H1 (cell line): Measurements from ENCODE around the gene GATAD2B. TPM values are rescaled to one million over a fixed set of nuclear protein-coding genes. Genes with fewer than 3 reads are reported as not detected.

Source experiments
- CTCF ChIA-PET: fragments of 300-600 bp; sonication (Branson Sonifier 250); formaldehyde crosslinking; loops from one replicate; lab custom pipeline; 2021; ENCODE audit not compliant: partially characterized antibody; lab: Charles Lee
- POLR2A ChIA-PET: fragments of 300-600 bp; sonication (Branson Sonifier 250); formaldehyde crosslinking; loops from one replicate; lab custom pipeline; 2021; ENCODE audit warnings: inconsistent platforms; ENCODE audit not compliant: partially characterized antibody; lab: Charles Lee
- DNase-seq, 2 experiments: peaks; one replicate each; pipeline versions ENCODE4 v3.0.0 to v3.0.0-alpha.2; 2010 to 2022; ENCODE audit warnings: low spot score in 2 of 2, low read depth in 1 of 2, mixed read lengths in 1 of 2
- FAIRE-seq: peaks from 2 replicates; lab custom pipeline; 2011; peaks lifted over from hg19 to GRCh38; lab: Jason Lieb, UNC
- H2AFZ ChIP-seq: 2 replicates; pipeline ENCODE4 v1.8.1; 2012; ENCODE audit warnings: low read length, inconsistent platforms
- H2AK5ac ChIP-seq: 2 replicates; pipeline ENCODE4 v1.6.1; 2013; ENCODE audit warnings: low read depth, low read length
- H2BK120ac ChIP-seq: replicated peaks from 2 replicates; pipeline ENCODE3; 2013; ENCODE audit warnings: low read depth, low read length, inconsistent platforms
- H2BK12ac ChIP-seq: 2 replicates; pipeline ENCODE4 v1.6.1; 2013; ENCODE audit warnings: low read depth, low read length
- H2BK15ac ChIP-seq: 2 replicates; pipeline ENCODE4 v1.6.1; 2013; ENCODE audit warnings: low read length
- H2BK20ac ChIP-seq: 2 replicates; pipeline ENCODE4 v1.6.1; 2013; ENCODE audit warnings: low read length
- H2BK5ac ChIP-seq: 2 replicates; pipeline ENCODE4 v1.6.1; 2013; ENCODE audit warnings: low read depth, low read length
- H3K14ac ChIP-seq: 2 replicates; pipeline ENCODE4 v1.6.1; 2013; ENCODE audit warnings: inconsistent platforms; ENCODE audit not compliant: insufficient read length
- H3K18ac ChIP-seq: 2 replicates; pipeline ENCODE4 v1.6.1; 2013; ENCODE audit warnings: low read length; ENCODE audit errors: extremely low read depth
- H3K23ac ChIP-seq: 2 replicates; pipeline ENCODE4 v1.6.1; 2013; ENCODE audit warnings: inconsistent platforms; ENCODE audit not compliant: insufficient read length
- H3K23me2 ChIP-seq: 2 replicates; pipeline ENCODE4 v1.6.1; 2013; ENCODE audit warnings: low read depth, low read length
- H3K27ac ChIP-seq: 2 replicates; pipeline ENCODE4 v1.6.1; 2011; ENCODE audit warnings: low read depth, low read length, inconsistent platforms
- H3K27me3 ChIP-seq, 4 experiments: replicated peaks in 1 of 4; 1 replicate in 1 of 4; 2 replicates in 3 of 4; pipeline versions ENCODE4 v1.6.1 to v1.8.1; 2011 to 2013; ENCODE audit warnings: low read length in 3 of 4, mild to moderate bottlenecking in 3 of 4, inconsistent platforms in 2 of 4, mixed read lengths in 2 of 4, moderate library complexity in 1 of 4; ENCODE audit not compliant: control insufficient read depth in 3 of 4, insufficient read depth in 3 of 4; ENCODE audit errors: extremely low read depth in 1 of 4
- H3K36me3 ChIP-seq, 4 experiments: 2 replicates each; pipeline versions ENCODE4 v1.6.1 to v1.8.1; 2011 to 2013; ENCODE audit warnings: mild to moderate bottlenecking in 4 of 4, low read length in 3 of 4, moderate library complexity in 2 of 4, control low read depth in 1 of 4, inconsistent platforms in 1 of 4; ENCODE audit not compliant: insufficient read depth in 4 of 4, control insufficient read depth in 2 of 4
- H3K4ac ChIP-seq: replicated peaks from 2 replicates; pipeline ENCODE3; 2013; ENCODE audit warnings: low read length, low read depth, mixed read lengths, inconsistent platforms; ENCODE audit not compliant: insufficient read length
- H3K4me1 ChIP-seq, 4 experiments: replicated peaks in 1 of 4; 1 replicate in 1 of 4; 2 replicates in 3 of 4; pipeline versions ENCODE4 v1.6.1 to v1.8.1; 2011 to 2013; ENCODE audit warnings: low read length in 3 of 4, inconsistent platforms in 2 of 4, mixed read lengths in 1 of 4; ENCODE audit not compliant: insufficient read depth in 4 of 4, control insufficient read depth in 3 of 4
- H3K4me2 ChIP-seq, 2 experiments: 2 replicates each; pipeline versions ENCODE4 v1.6.1 to v1.8.1; 2011 to 2013; ENCODE audit warnings: low read depth in 2 of 2, low read length in 2 of 2, control low read depth in 1 of 2, inconsistent platforms in 1 of 2, mild to moderate bottlenecking in 1 of 2; ENCODE audit not compliant: insufficient read depth in 1 of 2
- H3K4me3 ChIP-seq, 4 experiments: fragments of 200-600, 300-600 bp in 1 of 4; sonication (generic), shearing (Covaris generic), sonication (Bioruptor Twin) in 1 of 4; 2 replicates each; pipeline versions ENCODE4 v1.5.1 to v1.8.1; 2011 to 2016; ENCODE audit warnings: low read length in 4 of 4, low read depth in 3 of 4, control low read depth in 2 of 4, inconsistent platforms in 2 of 4, mild to moderate bottlenecking in 2 of 4, mixed read lengths in 1 of 4, moderate library complexity in 1 of 4; ENCODE audit not compliant: insufficient read depth in 2 of 4; ENCODE audit errors: extremely low read depth in 1 of 4
- H3K56ac ChIP-seq: replicated peaks from 2 replicates; pipeline ENCODE3; 2013; ENCODE audit warnings: low read depth, mild to moderate bottlenecking, mixed read lengths, low read length, inconsistent platforms; ENCODE audit not compliant: insufficient read length
- H3K79me1 ChIP-seq: 2 replicates; pipeline ENCODE4 v1.6.1; 2013; ENCODE audit warnings: low read depth, low read length, control low read depth
- H3K79me2 ChIP-seq, 2 experiments: 2 replicates each; pipeline versions ENCODE4 v1.6.1 to v1.8.1; 2012 to 2013; ENCODE audit warnings: low read length in 2 of 2, mild to moderate bottlenecking in 2 of 2, inconsistent platforms in 1 of 2; ENCODE audit not compliant: insufficient read depth in 2 of 2, control insufficient read depth in 1 of 2
- H3K9ac ChIP-seq, 4 experiments: replicated peaks in 1 of 4; 1 replicate in 1 of 4; 2 replicates in 3 of 4; pipeline versions ENCODE4 v1.6.1 to v1.8.1; 2011 to 2013; ENCODE audit warnings: low read depth in 3 of 4, low read length in 3 of 4, control low read depth in 2 of 4, mild to moderate bottlenecking in 2 of 4, moderate library complexity in 2 of 4, inconsistent platforms in 1 of 4; ENCODE audit errors: extremely low read depth in 1 of 4
- H3K9me3 ChIP-seq, 2 experiments: 2 replicates each; pipeline versions ENCODE4 v1.6.1 to v1.8.1; 2012 to 2013; ENCODE audit warnings: mild to moderate bottlenecking in 2 of 2, moderate library complexity in 2 of 2, control low read depth in 1 of 2, inconsistent platforms in 1 of 2, low read depth in 1 of 2, low read length in 1 of 2, mixed read lengths in 1 of 2; ENCODE audit not compliant: insufficient read depth in 2 of 2
- H4K20me1 ChIP-seq, 2 experiments: replicated peaks in 1 of 2; 2 replicates each; pipeline versions ENCODE3 to v1.8.1; 2011 to 2013; ENCODE audit warnings: inconsistent platforms in 2 of 2, low read length in 2 of 2, mild to moderate bottlenecking in 1 of 2; ENCODE audit not compliant: insufficient read depth in 2 of 2, control insufficient read depth in 1 of 2
- H4K5ac ChIP-seq: 2 replicates; pipeline ENCODE4 v1.6.1; 2013; ENCODE audit warnings: low read length, low read depth, mixed read lengths, inconsistent platforms; ENCODE audit not compliant: insufficient read length
- H4K8ac ChIP-seq: 2 replicates; pipeline ENCODE4 v1.8.0; 2013; ENCODE audit warnings: mild to moderate bottlenecking, moderate library complexity, low read length, inconsistent platforms; ENCODE audit not compliant: insufficient read depth; ENCODE audit errors: extremely low read depth
- H4K91ac ChIP-seq: replicated peaks from 2 replicates; pipeline ENCODE3; 2013; ENCODE audit warnings: low read length, mixed read lengths, inconsistent platforms; ENCODE audit not compliant: insufficient read length
- BRCA1 ChIP-seq: IDR thresholded peaks from 2 replicates; pipeline ENCODE4 v1.6.1; 2012; ENCODE audit warnings: low read depth, low read length, improper control_type of control experiment
- CBX5 ChIP-seq: fragments of 300-800, 300-1000 bp; sonication (generic); IDR thresholded peaks from 2 replicates; pipeline ENCODE4 v1.7.1; 2016; ENCODE audit warnings: antibody characterized with exemption, low read length, low read depth
- CTBP2 ChIP-seq: IDR thresholded peaks from 2 replicates; pipeline ENCODE4 v1.7.0; 2011; ENCODE audit warnings: borderline replicate concordance, mild to moderate bottlenecking, moderate library complexity, mixed read lengths, low read length; ENCODE audit not compliant: insufficient read depth, insufficient read length
- EGR1 ChIP-seq: IDR thresholded peaks from 2 replicates; pipeline ENCODE4 v1.6.1; 2011; ENCODE audit warnings: low read depth, low read length, borderline replicate concordance
- EP300 ChIP-seq, 2 experiments: IDR thresholded peaks; 1 replicate in 1 of 2; 2 replicates in 1 of 2; pipeline ENCODE4 v1.6.1; 2011 to 2012; ENCODE audit warnings: low read depth in 2 of 2, low read length in 2 of 2, mild to moderate bottlenecking in 2 of 2, borderline replicate concordance in 1 of 2, inconsistent platforms in 1 of 2, moderate library complexity in 1 of 2
- EZH2 ChIP-seq: fragments of 200-600 bp; sonication (generic); IDR thresholded peaks from 2 replicates; pipeline ENCODE4 v1.7.1; 2012; ENCODE audit warnings: low read depth, mild to moderate bottlenecking, moderate library complexity, low read length, inconsistent platforms; ENCODE audit not compliant: severe bottlenecking
- KDM4A ChIP-seq: IDR thresholded peaks from one replicate; pipeline ENCODE4 v1.7.1; 2012; ENCODE audit warnings: low read depth, mild to moderate bottlenecking, moderate library complexity, low read length, inconsistent platforms; ENCODE audit not compliant: severe bottlenecking
- KDM5A ChIP-seq: fragments of 200-600 bp; IDR thresholded peaks from 2 replicates; pipeline ENCODE4 v1.7.1; 2012; ENCODE audit warnings: mild to moderate bottlenecking, low read length, inconsistent platforms, mixed read lengths
- MAFK ChIP-seq: IDR thresholded peaks from 2 replicates; pipeline ENCODE4 v1.6.1; 2012; ENCODE audit warnings: low read depth, mild to moderate bottlenecking, improper control_type of control experiment, low read length
- PHF8 ChIP-seq: fragments of 200-600 bp; sonication (generic); conservative IDR thresholded peaks from 2 replicates; pipeline ENCODE4 v1.7.1; 2012; ENCODE audit warnings: low read depth, mild to moderate bottlenecking, inconsistent platforms, low read length, moderate library complexity
- POLR2AphosphoS5 ChIP-seq: IDR thresholded peaks from 2 replicates; pipeline ENCODE4 v1.6.1; 2011; ENCODE audit warnings: low read depth, low read length
- SP4 ChIP-seq: IDR thresholded peaks from 2 replicates; pipeline ENCODE4 v1.6.1; 2012; ENCODE audit warnings: low read length, inconsistent platforms
- TEAD4 ChIP-seq: IDR thresholded peaks from 2 replicates; pipeline ENCODE4 v1.6.1; 2012; ENCODE audit warnings: low read depth, low read length, inconsistent platforms, mixed read lengths
- WGBS, 2 experiments: shearing (Covaris generic) in 1 of 2; methylation state at CpG; one replicate each; pipeline versions ENCODE4 v1.1.6 to v1.1.7; 2013 to 2015; ENCODE audit warnings: low lambda C conversion rate in 2 of 2, mixed read lengths in 2 of 2, inconsistent platforms in 1 of 2, low coverage in 1 of 2, missing lambda C conversion rate in 1 of 2; ENCODE audit not compliant: insufficient replicate concordance in 2 of 2, insufficient coverage in 1 of 2, insufficient read length in 1 of 2; ENCODE audit errors: extremely low coverage in 1 of 2, missing lambda C conversion rate in 1 of 2; 5-methylcytosine and 5-hydroxymethylcytosine counted together
- polyA plus RNA-seq, 7 experiments: library from polyadenylated mRNA; depleted of rRNA in 3 of 7; stranded (reverse) in 5 of 7; unstranded in 2 of 7; fragments of >200 nt in 5 of 7; fragments of 200-250 nt in 2 of 7; gene quantifications; 1 replicate in 5 of 7; 2 replicates in 1 of 7; 4 replicates in 1 of 7; pipeline versions ENCODE4 v1.2.1 to v1.2.3, GENCODE V29; 2011 to 2013; ENCODE audit warnings: missing spikeins in 2 of 7, mixed read lengths in 2 of 7
- total RNA-seq: library from RNA; stranded (reverse); fragmentation: NEBNext Ultra II Directional; extraction: Animal tissue kit (Norgen Biotek cat#: 25700); gene quantifications from 2 replicates; pipeline ENCODE4 v1.2.1, GENCODE V29; 2021

GATAD2B gene
- total and polyA plus RNA-seq, 2 of the 8 experiments (the other 6 are each of a cell fraction or from before 2014, with no cell fraction given), result 8.4 to 39.1 TPM

DNA sequence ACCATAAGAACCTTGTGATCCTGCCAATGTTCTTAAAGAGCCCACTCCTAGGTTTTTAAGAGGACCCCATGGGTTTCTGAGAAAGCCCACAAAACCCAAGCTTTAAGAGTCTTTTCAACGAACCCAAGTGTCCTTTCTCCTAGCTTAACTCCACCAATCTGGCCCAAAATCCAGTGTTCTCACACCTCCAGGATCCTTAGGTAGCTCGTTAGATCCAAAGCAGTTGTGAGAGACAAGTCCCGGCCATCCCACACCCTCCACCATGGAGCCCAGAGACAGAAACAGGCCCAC, 22.0 kb upstream of the GATAD2B start:
- no peak for FAIRE-seq
- H3K36me3 ChIP-seq, result peaks cover 6 to 26% (median 17%) of the 10 kb centered on the region in 4 experiments; a peak in 4 of 8 replicates
- TF ChIP-seq BRCA1 (no peak), POLR2AphosphoS5 (no peak), EZH2 (no peak), PHF8 (no peak), KDM4A (no peak), CTBP2 (no peak), MAFK (no peak), KDM5A (no peak), EP300 (IDR thresholded peaks at IDR 0.05; ENCODE audit: borderline replicate concordance in 1 of 2, low read depth in 2 of 2, low read length in 2 of 2) (no peak), TEAD4 (no peak), SP4 (no peak), EGR1 (no peak), CBX5 (no peak)

More for the DNA sequence above, 22.0 kb upstream of the GATAD2B start:
- POLR2A ChIA-PET, result interaction anchor here (0.7 to 11.4 kb wide), 12 partner anchors 11 to 147 kb away, joined by 3 to 75 read pairs (median 35); partner anchors contain the start of genes CREB3L4, CRTC2, GATAD2B and JTB
- no peak for DNase-seq
- Histone ChIP-seq H3K23me2 (peaks cover 6% of the 10 kb centered on the region; the same call in 1 of the 2 replicates), H4K8ac (no peak overlapping the region), H3K9ac (no peak overlapping the region), H3K27ac (no peak overlapping the region), H2BK5ac (no peak overlapping the region), H2BK20ac (no peak overlapping the region), H3K4me1 (peaks cover 0 to 5% (median 2%) of the 10 kb centered on the region in 4 experiments; a peak in 2 of 7 replicates), H3K79me1 (no peaks in the 10 kb centered on the region), H2BK120ac (no peak overlapping the region), H3K18ac (no peak overlapping the region), H3K79me2 (peaks cover 0 to 18% of the 10 kb centered on the region in 2 experiments; a peak in 2 of 4 replicates), H2BK12ac (no peak overlapping the region), H3K14ac (no peak overlapping the region), H4K91ac (no peak overlapping the region), H3K4ac (no peak overlapping the region), H2AFZ (no peak overlapping the region), H3K23ac (no peak overlapping the region), H3K4me3 (peak overlapping the region in 1 of 4 experiments; percentile 79; a peak in 2 of 8 replicates), H4K5ac (no peak overlapping the region), H3K9me3 (no peaks in the 10 kb centered on the region), H4K20me1 (peaks cover 2 to 3% of the 10 kb centered on the region in 2 experiments), H3K56ac (no peak overlapping the region), H3K4me2 (peak overlapping the region; percentile 69 to 89; a peak in 2 of 4 replicates), H2BK15ac (no peak overlapping the region), H3K27me3 (no peaks in the 10 kb centered on the region), H2AK5ac (no peak overlapping the region)
- CTCF ChIA-PET, result interaction anchor here (0.6 to 4.2 kb wide), 17 partner anchors 10 to 433 kb away, joined by 3 to 31 read pairs (median 4); partner anchors contain the start of genes CREB3L4, CRTC2 and RAB13
- WGBS, 2 experiments, result 97% methylated on average over 3 of the region's 3 CpGs; no CpG with 5 or more reads in 1 of the 2 experiments
